ENCODE results near the gene DRAP1. TPM values are rescaled to one million over a fixed set of nuclear protein-coding genes. Genes with fewer than 3 reads are reported as not detected.

Gene DRAP1
- total and polyA plus RNA-seq, 4 donors, result 40.8 to 140 (median 96.1) TPM

DNA sequence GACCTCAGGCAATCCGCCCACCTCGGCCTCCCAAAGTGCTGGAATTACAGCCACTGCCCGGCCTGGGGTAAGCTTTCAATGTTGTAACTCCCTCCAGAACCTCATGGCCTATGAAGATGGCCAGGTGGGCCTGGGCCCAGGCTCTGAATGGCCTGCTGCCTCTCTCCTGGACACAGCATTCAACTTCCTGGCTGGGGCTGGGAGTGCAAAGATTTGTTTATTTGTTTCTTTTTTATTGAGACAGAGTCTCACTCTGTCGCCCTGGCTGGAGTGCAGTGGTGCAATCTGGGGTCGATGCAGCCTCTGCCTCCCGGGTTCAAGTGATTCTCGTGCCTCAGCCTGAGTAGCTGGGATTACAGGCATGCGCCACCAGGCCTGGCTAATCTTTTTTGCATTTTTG is 25.5 kb downstream of the DRAP1 start:
- no peak for DNase-seq
- Histone ChIP-seq H3K9ac (ENCODE audit: insufficient read depth in 1 of 2, low read length in 2 of 2) (no peak overlapping the region), H3K4me1 (ENCODE audit: control insufficient read depth in 5 of 5, insufficient read depth in 5 of 5, low read length in 5 of 5) (no peaks in the 10 kb centered on the region), H3K36me3 (ENCODE audit: control insufficient read depth in 4 of 4, insufficient read depth in 4 of 4, low read length in 4 of 4) (no peaks in the 10 kb centered on the region), H3K4me3 (no peak overlapping the region), H3K27me3 (ENCODE audit: control insufficient read depth in 3 of 3, insufficient read depth in 3 of 3, low read length in 2 of 3) (peaks cover 0 to 5% (median 0%) of the 10 kb centered on the region in 3 donors), H3K9me3 (ENCODE audit: control insufficient read depth in 4 of 4, insufficient read depth in 3 of 4, low read length in 3 of 4) (no peaks in the 10 kb centered on the region), H3K27ac (ENCODE audit: low read depth in 1 of 2, low read length in 1 of 2) (no peak overlapping the region)
- ATAC-seq (ENCODE audit: insufficient read depth, low FRiP score), result no peak
- TF ChIP-seq, protein P1, sequence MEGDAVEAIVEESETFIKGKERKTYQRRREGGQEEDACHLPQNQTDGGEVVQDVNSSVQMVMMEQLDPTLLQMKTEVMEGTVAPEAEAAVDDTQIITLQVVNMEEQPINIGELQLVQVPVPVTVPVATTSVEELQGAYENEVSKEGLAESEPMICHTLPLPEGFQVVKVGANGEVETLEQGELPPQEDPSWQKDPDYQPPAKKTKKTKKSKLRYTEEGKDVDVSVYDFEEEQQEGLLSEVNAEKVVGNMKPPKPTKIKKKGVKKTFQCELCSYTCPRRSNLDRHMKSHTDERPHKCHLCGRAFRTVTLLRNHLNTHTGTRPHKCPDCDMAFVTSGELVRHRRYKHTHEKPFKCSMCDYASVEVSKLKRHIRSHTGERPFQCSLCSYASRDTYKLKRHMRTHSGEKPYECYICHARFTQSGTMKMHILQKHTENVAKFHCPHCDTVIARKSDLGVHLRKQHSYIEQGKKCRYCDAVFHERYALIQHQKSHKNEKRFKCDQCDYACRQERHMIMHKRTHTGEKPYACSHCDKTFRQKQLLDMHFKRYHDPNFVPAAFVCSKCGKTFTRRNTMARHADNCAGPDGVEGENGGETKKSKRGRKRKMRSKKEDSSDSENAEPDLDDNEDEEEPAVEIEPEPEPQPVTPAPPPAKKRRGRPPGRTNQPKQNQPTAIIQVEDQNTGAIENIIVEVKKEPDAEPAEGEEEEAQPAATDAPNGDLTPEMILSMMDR (IDR thresholded peaks at IDR 0.05; ENCODE audit: control extremely low read depth, extremely low read depth), result no peak
- WGBS, 2 donors, result 82 to 87% methylated on average over 8 of the region's 8 CpGs

DNA sequence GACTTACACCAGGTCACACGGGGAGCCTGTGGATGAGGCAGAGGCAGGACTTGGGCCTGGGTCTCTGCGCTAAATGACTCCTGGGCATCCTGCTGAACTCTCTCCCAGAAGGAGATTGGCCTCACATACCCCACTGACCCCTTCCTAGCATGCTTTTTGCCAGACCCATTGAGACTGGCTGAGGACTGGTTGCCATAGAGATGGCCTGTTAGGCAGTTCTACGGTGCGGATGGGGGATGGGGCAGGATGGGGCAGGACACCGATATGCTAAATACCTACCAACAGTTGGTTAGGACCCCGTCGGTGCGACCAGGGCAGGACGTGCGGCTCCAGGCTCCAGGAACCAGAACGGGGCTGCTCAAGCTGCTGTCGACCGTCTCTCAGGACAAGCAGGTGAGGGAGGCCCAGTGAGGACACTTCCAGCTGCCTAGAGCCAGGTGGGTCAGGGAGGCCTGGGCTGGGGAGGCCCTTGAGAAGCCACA is 26.2 kb downstream of the DRAP1 start, which contains the start of gene TSGA10IP:
Gene TSGA10IP, plus strand, starts transcription at position 51 of the 482 bp plus-strand sequence. Its CDS starts 196 bp downstream, at position 247.
- no peaks in the 10 kb centered on the region for H3K9me3 ChIP-seq (ENCODE audit: control insufficient read depth in 4 of 4, insufficient read depth in 3 of 4, low read length in 3 of 4)
- no peak within 1 kb of the TSS for H3K9ac ChIP-seq (ENCODE audit: insufficient read depth in 1 of 2, low read length in 2 of 2)
- H3K27ac ChIP-seq (ENCODE audit: low read depth in 1 of 2, low read length in 1 of 2), result no peak within 1 kb of the TSS
- H3K4me3 ChIP-seq, result no peak within 1 kb of the TSS
- H3K27me3 ChIP-seq (ENCODE audit: control insufficient read depth in 3 of 3, insufficient read depth in 3 of 3, low read length in 2 of 3), result peaks cover 0 to 5% (median 0%) of the 10 kb centered on the region in 3 donors
- TF ChIP-seq, protein P1 (IDR thresholded peaks at IDR 0.05; ENCODE audit: control extremely low read depth, extremely low read depth), result no peak
- ATAC-seq (ENCODE audit: insufficient read depth, low FRiP score), result no peak
- WGBS, 2 donors, result 66 to 86% methylated on average over 13 of the region's 13 CpGs
- no peaks in the 10 kb centered on the region for H3K36me3 ChIP-seq (ENCODE audit: control insufficient read depth in 4 of 4, insufficient read depth in 4 of 4, low read length in 4 of 4)
- no peaks in the 10 kb centered on the region for H3K4me1 ChIP-seq (ENCODE audit: control insufficient read depth in 5 of 5, insufficient read depth in 5 of 5, low read length in 5 of 5)
- DNase-seq, result no peak

DNA sequence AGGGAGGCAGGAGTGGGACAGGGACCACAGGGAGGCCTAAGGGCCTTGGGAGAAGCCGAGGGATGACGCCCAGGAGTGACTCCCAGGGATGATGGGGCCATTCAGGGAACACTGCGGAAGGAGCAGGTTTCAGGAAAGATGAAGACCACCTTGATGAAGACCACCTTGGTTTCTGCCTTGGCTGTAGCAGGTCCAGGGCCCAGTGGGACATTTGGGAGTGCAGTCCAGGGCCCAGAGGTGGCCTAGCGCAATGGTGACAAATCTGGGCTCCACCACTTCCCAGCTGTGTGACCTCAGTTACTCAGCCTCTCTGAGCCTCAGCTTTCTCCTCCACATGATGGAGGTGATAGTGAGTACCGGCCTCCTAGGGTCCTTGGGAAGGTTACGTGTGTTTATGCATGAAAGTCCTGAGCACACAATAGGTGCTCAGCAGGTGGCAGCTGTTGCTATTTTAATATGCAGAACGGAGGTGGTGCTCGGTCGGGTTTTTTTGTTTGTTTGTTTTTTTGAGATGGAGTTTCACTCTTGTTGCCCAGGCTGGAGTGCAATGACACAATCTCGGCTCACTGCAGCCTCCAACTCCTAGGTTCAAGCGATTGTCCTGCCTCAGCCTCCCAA is 26.8 kb downstream of the DRAP1 start:
- Histone ChIP-seq H3K27ac (ENCODE audit: low read depth in 1 of 2, low read length in 1 of 2) (no peak overlapping the region), H3K36me3 (ENCODE audit: control insufficient read depth in 4 of 4, insufficient read depth in 4 of 4, low read length in 4 of 4) (no peaks in the 10 kb centered on the region), H3K9me3 (ENCODE audit: control insufficient read depth in 4 of 4, insufficient read depth in 3 of 4, low read length in 3 of 4) (no peaks in the 10 kb centered on the region), H3K4me1 (ENCODE audit: control insufficient read depth in 5 of 5, insufficient read depth in 5 of 5, low read length in 5 of 5) (no peaks in the 10 kb centered on the region), H3K4me3 (no peak overlapping the region), H3K9ac (ENCODE audit: insufficient read depth in 1 of 2, low read length in 2 of 2) (no peak overlapping the region), H3K27me3 (ENCODE audit: control insufficient read depth in 3 of 3, insufficient read depth in 3 of 3, low read length in 2 of 3) (peaks cover 0 to 5% (median 0%) of the 10 kb centered on the region in 3 donors)
- 87 to 89% methylated on average over 11 of the region's 11 CpGs for WGBS, 2 donors
- TF ChIP-seq, protein P1 (IDR thresholded peaks at IDR 0.05; ENCODE audit: control extremely low read depth, extremely low read depth), result no peak
- ATAC-seq (ENCODE audit: insufficient read depth, low FRiP score) (no peak), DNase-seq (no peak)
